ENCODE results near the gene BOK.

Gene BOK

GRCh38 chr2:241538838-241539615, 19.5 kb upstream of the BOK start:
- no peak for DNase-seq (ENCODE audit: low read depth, low spot score)

- no peak for DNase-seq (ENCODE audit: low read depth, low spot score)
Measured at GRCh38 chr2:241539616-241540374, 18.8 kb upstream of the BOK start.

GRCh38 chr2:241540401-241540770, 18.2 kb upstream of the BOK start:
- DNase-seq (ENCODE audit: low read depth, low spot score): peak; percentile 64

GRCh38 chr2:241540771-241541561, 17.6 kb upstream of the BOK start:
- DNase-seq (ENCODE audit: low read depth, low spot score): peak; percentile 71

- DNase-seq (ENCODE audit: low read depth, low spot score): no peak
Measured at GRCh38 chr2:241541564-241542277, 16.8 kb upstream of the BOK start.

DNA sequence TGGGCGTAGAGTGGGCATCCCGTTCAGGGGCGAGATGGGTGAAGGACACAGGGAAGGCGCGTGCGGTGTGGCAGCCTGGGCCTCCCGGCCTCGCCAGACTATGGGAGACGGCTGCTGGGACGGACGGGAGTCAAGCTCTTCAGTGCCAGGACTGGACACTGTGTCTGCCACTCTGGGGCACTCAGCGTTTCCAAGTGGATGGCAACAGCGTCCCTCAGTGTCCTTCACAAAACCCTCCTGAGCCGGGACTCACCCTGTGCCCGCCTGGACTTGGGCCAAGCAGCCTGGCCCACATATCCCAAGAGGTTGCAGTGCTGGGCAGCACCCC, 16.3 kb upstream of the BOK start:
- DNase-seq (ENCODE audit: low read depth, low spot score): no peak

- DNase-seq (ENCODE audit: low read depth, low spot score): peak; percentile 85
Measured at GRCh38 chr2:241545106-241545505, 13.4 kb upstream of the BOK start.

DNA sequence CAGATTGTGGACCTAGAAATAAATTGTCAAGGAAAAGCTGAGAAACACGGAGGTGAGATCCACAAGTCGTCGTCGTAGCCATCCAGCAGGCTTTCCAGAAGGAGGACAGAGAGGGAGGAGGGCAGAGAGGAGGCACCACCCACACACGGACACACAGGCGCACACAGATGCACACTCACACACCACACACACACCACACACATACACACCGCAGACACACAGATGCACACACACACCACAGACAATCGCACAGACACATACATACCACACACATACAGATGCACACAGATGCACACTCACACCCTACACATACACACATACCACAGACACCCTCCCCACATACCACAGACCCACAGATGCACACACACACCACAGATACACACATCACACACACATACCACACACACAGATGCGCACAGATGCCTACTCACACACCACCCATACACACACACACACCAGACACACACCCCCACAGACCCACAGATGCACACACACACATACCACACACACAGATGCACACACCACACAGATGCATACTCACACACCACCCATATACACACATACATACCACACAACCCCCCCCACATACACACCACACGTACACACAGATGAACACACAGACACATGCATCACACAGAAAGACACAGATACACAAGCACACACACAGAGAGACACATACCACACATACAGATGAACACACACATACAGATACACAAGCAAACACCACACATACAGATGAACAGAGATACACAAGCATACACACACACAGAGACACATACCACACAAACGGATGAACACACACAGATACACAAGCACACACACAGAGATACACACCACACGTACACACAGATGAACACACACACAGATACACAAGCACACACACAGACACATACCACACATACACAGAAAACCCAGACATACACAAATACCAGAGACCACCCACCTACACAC, 12.7 kb upstream of the BOK start:
- no peak for DNase-seq (ENCODE audit: low read depth, low spot score)

- DNase-seq (ENCODE audit: low read depth, low spot score): peak; percentile 96
Measured at GRCh38 chr2:241546771-241547498, 11.6 kb upstream of the BOK start.

GRCh38 chr2:241547781-241548450, 10.6 kb upstream of the BOK start:
- DNase-seq (ENCODE audit: low read depth, low spot score): no peak

- no peak for DNase-seq (ENCODE audit: low read depth, low spot score)
Measured at GRCh38 chr2:241548451-241548835, 10.1 kb upstream of the BOK start.

DNA sequence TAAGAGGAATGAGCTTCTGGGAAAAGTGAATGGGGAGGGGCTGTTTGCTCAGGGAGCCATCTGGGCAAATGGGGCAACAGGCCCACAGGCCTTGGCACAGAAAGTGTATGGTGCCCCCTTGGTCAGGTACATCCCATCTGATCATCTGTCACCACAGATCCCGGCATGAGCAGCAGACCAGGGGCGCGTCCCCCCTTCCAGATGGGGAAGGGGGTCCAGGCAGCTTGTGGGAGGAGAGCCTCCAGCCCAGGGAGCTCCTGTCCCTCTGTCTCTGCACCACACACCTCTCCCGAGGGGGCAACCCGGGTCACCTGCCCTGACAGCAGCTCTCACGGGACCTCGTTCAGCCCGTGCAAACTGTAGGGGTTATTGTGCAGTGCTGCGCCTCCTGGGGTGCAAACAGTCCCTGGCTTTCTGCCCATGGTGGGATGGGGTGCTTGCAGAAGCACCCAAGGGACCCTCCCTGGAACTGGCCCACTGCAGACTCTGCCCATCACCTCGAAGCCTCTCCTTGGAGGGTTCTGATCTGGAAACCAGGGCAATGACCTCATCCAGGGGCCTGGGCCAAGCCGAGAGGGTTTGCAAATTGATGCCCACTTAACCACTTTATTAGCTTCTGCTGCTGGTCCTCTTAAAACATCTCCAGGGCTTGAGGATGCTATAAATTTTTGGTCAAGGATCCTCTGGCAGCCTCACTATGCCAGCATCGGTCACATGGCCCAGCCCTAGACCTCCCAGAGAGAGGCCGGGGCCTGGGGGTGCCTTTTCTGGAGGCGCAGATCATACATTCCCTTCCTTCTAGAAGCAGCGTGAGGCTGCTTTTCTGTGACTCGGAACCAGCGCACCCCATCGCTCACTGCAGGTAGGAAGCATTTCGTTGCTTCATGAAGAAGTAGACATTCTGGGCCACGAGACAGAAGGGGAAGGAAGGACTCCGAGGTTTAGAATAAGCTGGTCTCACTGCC, 7.6 kb upstream of the BOK start:
- no peak for DNase-seq (ENCODE audit: low read depth, low spot score)

DNA sequence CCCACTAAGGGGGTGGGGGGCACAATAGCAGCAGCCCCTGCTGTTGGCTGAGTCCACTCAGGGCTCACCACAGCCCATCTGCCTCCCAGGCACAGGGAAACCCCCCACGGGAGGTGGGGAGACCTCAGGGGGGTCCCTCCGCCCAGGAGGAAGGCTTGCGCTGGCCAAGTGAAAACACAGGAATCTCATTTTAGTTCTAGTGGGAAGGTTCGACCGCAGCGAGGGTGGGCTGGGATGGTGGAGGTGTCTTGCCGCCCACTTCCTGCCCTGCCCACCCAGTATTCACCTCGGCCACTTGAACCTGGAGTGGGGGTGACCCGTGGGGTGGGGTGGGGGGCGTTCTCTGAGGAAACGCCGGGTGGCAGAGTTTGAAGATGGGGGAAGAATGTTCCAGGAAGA, 6.9 kb upstream of the BOK start:
- no peak for DNase-seq (ENCODE audit: low read depth, low spot score)

GRCh38 chr2:241551998-241552737, 6.4 kb upstream of the BOK start:
- no peak for DNase-seq (ENCODE audit: low read depth, low spot score)

DNA sequence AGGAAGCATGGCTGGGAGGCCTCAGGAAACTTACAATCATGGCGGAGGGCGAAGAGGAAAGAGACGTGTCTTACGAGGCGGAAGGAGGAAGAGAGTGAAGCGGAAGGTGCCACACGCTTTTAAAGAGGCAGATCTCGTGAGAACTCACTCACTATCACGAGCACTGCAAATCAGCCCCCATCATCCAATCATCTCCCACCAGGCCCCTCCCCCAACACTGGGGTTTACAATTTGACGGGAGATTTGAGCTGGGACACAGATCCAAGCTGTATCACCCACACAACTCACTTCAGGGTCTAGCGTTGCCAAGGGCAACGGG, 5.1 kb upstream of the BOK start:
- no peak for DNase-seq (ENCODE audit: low read depth, low spot score)

GRCh38 chr2:241553981-241554380, 4.6 kb upstream of the BOK start:
- DNase-seq (ENCODE audit: low read depth, low spot score): no peak

DNA sequence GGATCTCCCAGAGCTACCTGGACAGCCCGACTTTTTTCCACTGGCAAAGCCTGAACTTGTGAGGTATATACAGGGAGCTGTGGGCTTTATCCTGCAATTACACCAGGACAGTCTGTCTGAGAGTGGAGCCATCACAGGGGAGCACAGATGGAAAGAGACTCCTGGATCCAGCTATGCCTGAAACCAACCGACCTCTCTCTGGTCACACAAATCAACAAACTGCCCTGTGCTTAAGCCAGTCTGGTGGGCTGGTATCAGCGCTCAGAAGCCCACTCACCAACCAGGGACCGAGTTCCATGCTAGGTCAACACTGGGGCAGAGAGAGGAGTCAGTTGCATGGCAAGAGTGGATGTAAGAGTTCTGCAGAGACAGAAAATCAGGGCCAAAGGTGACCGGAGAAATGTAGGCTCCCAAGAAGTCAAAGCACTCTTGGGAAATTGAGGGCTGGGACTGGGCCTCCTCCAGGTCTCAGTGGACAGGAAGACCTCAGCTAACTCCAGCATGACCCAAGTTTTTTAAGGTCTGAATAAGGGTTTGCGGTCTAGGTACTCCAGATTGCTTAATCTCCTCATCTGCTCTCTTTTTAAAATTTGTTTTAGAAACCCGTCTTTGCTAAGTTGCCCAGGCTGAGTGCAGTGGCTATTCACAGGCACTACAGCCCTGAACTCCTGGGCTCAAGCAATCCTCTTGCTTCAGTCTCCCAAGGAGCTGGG, 3.8 kb upstream of the BOK start:
- no peak for DNase-seq (ENCODE audit: low read depth, low spot score)
